HL-60 (cell line): ENCODE results near the gene CIC.

Experiments
- GABPA ChIP-seq: IDR thresholded peaks from 2 replicates; pipeline ENCODE4 v1.6.1; 2012; ENCODE audit warnings: low read depth
- POLR2AphosphoS5 ChIP-seq: IDR thresholded peaks from 2 replicates; pipeline ENCODE4 v1.6.1; 2012; ENCODE audit warnings: low read depth
- SPI1 ChIP-seq: IDR thresholded peaks from 2 replicates; pipeline ENCODE4 v1.6.1; 2012; ENCODE audit warnings: low read depth, mild to moderate bottlenecking, borderline replicate concordance
- TF ChIP-seq, protein P1 (sequence below): IDR thresholded peaks from one replicate; pipeline ENCODE4 v1.5.1; 2011; ENCODE audit warnings: low read length, control low read depth, inconsistent platforms; ENCODE audit not compliant: insufficient read depth
- TF ChIP-seq, protein P2 (sequence below): IDR thresholded peaks from 2 replicates; pipeline ENCODE4 v1.6.1; 2012; ENCODE audit warnings: low read depth; ENCODE audit not compliant: insufficient replicate concordance

DNA sequence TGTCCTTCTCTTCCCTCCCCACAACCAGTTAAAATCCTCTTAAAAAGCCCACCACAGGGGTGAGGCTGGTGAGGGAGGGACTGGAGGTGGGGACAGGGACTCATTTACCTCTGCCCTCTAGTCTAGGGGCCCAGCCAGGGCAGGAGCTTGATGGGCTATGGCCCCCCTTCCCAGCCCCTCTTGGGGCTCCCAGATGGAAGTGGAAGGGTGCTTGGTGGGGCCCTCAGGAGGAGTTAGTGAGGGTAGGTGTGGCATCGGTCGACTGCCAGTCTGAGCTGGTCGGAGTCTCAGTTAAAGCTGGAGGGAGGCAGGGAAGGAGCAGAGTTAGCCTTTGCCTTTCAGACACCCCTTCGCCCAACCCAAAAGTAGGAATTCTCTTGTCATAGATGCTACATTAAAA, 38.5 kb upstream of the CIC start:
- TF ChIP-seq, protein P1, sequence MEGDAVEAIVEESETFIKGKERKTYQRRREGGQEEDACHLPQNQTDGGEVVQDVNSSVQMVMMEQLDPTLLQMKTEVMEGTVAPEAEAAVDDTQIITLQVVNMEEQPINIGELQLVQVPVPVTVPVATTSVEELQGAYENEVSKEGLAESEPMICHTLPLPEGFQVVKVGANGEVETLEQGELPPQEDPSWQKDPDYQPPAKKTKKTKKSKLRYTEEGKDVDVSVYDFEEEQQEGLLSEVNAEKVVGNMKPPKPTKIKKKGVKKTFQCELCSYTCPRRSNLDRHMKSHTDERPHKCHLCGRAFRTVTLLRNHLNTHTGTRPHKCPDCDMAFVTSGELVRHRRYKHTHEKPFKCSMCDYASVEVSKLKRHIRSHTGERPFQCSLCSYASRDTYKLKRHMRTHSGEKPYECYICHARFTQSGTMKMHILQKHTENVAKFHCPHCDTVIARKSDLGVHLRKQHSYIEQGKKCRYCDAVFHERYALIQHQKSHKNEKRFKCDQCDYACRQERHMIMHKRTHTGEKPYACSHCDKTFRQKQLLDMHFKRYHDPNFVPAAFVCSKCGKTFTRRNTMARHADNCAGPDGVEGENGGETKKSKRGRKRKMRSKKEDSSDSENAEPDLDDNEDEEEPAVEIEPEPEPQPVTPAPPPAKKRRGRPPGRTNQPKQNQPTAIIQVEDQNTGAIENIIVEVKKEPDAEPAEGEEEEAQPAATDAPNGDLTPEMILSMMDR, result no peak
- TF ChIP-seq, protein P2, sequence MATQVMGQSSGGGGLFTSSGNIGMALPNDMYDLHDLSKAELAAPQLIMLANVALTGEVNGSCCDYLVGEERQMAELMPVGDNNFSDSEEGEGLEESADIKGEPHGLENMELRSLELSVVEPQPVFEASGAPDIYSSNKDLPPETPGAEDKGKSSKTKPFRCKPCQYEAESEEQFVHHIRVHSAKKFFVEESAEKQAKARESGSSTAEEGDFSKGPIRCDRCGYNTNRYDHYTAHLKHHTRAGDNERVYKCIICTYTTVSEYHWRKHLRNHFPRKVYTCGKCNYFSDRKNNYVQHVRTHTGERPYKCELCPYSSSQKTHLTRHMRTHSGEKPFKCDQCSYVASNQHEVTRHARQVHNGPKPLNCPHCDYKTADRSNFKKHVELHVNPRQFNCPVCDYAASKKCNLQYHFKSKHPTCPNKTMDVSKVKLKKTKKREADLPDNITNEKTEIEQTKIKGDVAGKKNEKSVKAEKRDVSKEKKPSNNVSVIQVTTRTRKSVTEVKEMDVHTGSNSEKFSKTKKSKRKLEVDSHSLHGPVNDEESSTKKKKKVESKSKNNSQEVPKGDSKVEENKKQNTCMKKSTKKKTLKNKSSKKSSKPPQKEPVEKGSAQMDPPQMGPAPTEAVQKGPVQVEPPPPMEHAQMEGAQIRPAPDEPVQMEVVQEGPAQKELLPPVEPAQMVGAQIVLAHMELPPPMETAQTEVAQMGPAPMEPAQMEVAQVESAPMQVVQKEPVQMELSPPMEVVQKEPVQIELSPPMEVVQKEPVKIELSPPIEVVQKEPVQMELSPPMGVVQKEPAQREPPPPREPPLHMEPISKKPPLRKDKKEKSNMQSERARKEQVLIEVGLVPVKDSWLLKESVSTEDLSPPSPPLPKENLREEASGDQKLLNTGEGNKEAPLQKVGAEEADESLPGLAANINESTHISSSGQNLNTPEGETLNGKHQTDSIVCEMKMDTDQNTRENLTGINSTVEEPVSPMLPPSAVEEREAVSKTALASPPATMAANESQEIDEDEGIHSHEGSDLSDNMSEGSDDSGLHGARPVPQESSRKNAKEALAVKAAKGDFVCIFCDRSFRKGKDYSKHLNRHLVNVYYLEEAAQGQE, result no peak
- no peak; the same call in none of the 2 replicates for TF ChIP-seq POLR2AphosphoS5
- TF ChIP-seq GABPA, result no peak
- no peak for TF ChIP-seq SPI1
